KG1 (cell line): ENCODE measurements around the gene LRRC52.
A peak's percentile ranks its signal among the peaks of the same experiment; 100 is the strongest.
"Not testable (repeated sequence)": the region's sequence is repeated elsewhere in the genome, so short reads cannot be mapped to it uniquely, and the experiment has no call there.

Source experiments
- DNase-seq: peaks from one replicate; lab custom pipeline; 2025; lab: John Stamatoyannopoulos, UW

The LRRC52 gene

GRCh38 chr1:165581926-165582325 lies 38.1 kb downstream of the LRRC52 start:
- no peak for DNase-seq

- DNase-seq, result no peak
Measured at GRCh38 chr1:165586398-165586797, 42.6 kb downstream of the LRRC52 start.

- not testable (repeated sequence) for DNase-seq
Measured at GRCh38 chr1:165591391-165591790, 47.6 kb downstream of the LRRC52 start.

GRCh38 chr1:165592945-165593823 lies 49.4 kb downstream of the LRRC52 start:
- DNase-seq, result peak; percentile 61

GRCh38 chr1:165595246-165595938 lies 51.6 kb downstream of the LRRC52 start:
- DNase-seq, result no peak

GRCh38 chr1:165597883-165598675 lies 54.3 kb downstream of the LRRC52 start:
- peak; percentile 26 for DNase-seq

GRCh38 chr1:165598676-165599059 lies 54.9 kb downstream of the LRRC52 start:
- DNase-seq, result no peak

- no peak for DNase-seq
Measured at GRCh38 chr1:165600793-165601192, 57.0 kb downstream of the LRRC52 start.

GRCh38 chr1:165603810-165604209 lies 60.0 kb downstream of the LRRC52 start:
- DNase-seq, result no peak

- no peak for DNase-seq
Measured at GRCh38 chr1:165605246-165605645, 61.4 kb downstream of the LRRC52 start.

- not testable (repeated sequence) for DNase-seq
Measured at GRCh38 chr1:165606676-165607075, 62.9 kb downstream of the LRRC52 start.

- no peak for DNase-seq
Measured at GRCh38 chr1:165610866-165611265, 67.1 kb downstream of the LRRC52 start.

GRCh38 chr1:165612062-165612461 lies 68.3 kb downstream of the LRRC52 start:
- no peak for DNase-seq
